Ascending aorta (tissue), 2 donors: ENCODE data around the gene ASIC5. TPM values are rescaled to one million over a fixed set of nuclear protein-coding genes. Genes with fewer than 3 reads are reported as not detected.
A peak's percentile ranks its signal among the peaks of the same experiment; 100 is the strongest.

Source experiments
- DNase-seq, 2 donors: peaks; one replicate each; pipeline ENCODE4 v3.0.0-alpha.2; 2019; ENCODE audit warnings: low spot score in 2 of 2
- H3K27ac ChIP-seq, 2 donors: fragments of 200-600 bp; sonication (generic); one replicate each; pipeline ENCODE4 v1.5.1; 2016 to 2017; ENCODE audit warnings: mild to moderate bottlenecking in 1 of 2
- H3K27me3 ChIP-seq: fragments of 200-600 bp; sonication (generic); one replicate; pipeline ENCODE4 v1.5.1; 2017
- H3K36me3 ChIP-seq, 2 donors: fragments of 200-600 bp; sonication (generic); one replicate each; pipeline ENCODE4 v1.5.1; 2016
- H3K4me1 ChIP-seq, 2 donors: fragments of 200-600 bp; sonication (generic); one replicate each; pipeline ENCODE4 v1.5.1; 2016 to 2017; ENCODE audit warnings: mild to moderate bottlenecking in 1 of 2
- H3K4me3 ChIP-seq, 2 donors: fragments of 200-600 bp; sonication (generic); one replicate each; pipeline ENCODE4 v1.5.1; 2016 to 2017; ENCODE audit warnings: mild to moderate bottlenecking in 1 of 2
- H3K9me3 ChIP-seq, 2 donors: fragments of 200-600 bp; sonication (generic); one replicate each; pipeline ENCODE4 v1.5.1; 2016
- CTCF ChIP-seq, 3 experiments: fragments of 200-600 bp in 2 of 3; fragments of 450-650 bp in 1 of 3; sonication (generic) in 2 of 3; IDR thresholded peaks; one replicate each; pipeline ENCODE4 v1.5.1; 2016 to 2019; ENCODE audit warnings: antibody characterized with exemption in 3 of 3, mild to moderate bottlenecking in 1 of 3, moderate library complexity in 1 of 3
- intact Hi-C: fragments of 100-400 bp; cut with DNase I; formaldehyde crosslinking; loops from one replicate; pipeline ENCODE4 v1.15.1; 2023
- total RNA-seq: library from RNA; depleted of rRNA; stranded (reverse); fragments of >200 nt; gene quantifications from one replicate; pipeline ENCODE4 v1.1.0, GENCODE V29; 2016

ASIC5 gene
- total RNA-seq, 1 donor from 2014 or later, result not detected

DNA sequence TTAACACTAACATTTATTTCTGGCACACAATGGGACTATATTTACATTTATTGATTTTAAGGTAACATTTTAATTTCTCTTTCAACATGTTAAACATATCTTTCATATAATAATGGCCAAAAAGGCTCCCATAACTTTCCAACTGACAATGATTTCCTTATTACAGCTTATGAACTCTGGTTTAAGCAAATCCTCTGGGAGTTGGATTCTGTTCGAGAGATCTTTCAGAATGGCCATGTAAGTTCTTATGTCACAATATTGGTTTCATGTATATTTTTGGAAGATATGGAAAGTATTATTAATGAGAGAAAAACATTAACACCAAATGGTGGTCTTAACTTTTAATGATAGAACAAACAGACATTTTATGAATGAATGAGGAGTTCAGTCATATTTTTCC is 41.5 kb upstream of the ASIC5 start:
- no peaks in the 10 kb centered on the region for H3K27me3 ChIP-seq
- H3K4me3 ChIP-seq, result no peak overlapping the region
- H3K9me3 ChIP-seq, result no peaks in the 10 kb centered on the region
- no peak for TF ChIP-seq CTCF (IDR thresholded peaks at IDR 0.05)
- no peaks in the 10 kb centered on the region for H3K36me3 ChIP-seq
- no peak overlapping the region for H3K27ac ChIP-seq
- no peaks in the 10 kb centered on the region for H3K4me1 ChIP-seq
- intact Hi-C loops, result no loop called here
- no peak for DNase-seq

DNA sequence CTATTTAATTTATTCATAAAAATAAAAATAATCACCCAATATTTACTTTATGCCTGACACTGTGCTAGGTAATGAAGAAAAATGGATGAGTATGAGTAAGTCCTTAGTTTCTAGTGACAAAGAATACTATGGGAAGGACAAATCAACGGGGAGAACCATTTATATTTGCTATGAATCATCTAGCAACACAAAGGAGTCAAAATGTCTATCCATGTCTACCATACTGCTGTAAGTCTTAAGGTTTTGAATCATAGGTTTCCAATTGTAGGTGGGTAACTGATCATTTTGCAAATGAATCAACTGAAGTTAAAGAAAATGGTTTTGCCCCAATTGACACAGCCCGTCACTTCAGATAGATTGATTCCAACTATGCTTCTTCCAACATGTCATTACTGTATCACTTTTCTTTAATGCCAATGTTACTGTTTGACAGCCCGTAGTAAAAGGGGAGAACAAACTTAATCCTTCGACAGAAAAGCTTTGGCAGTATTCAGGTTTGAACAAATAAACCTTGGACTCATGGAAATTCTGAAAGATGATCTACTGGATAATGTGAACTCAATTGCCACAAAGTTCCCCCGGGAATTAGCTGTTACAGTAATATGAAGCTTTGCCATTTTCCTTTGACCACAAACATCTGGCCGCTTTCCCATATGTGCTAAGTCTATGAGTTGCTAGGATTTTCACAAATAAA is 40.6 kb upstream of the ASIC5 start:
- intact Hi-C loops, result no loop called here
- H3K4me1 ChIP-seq, result no peaks in the 10 kb centered on the region
- DNase-seq, result peak in 1 of 2 donors; percentile 65
- no peaks in the 10 kb centered on the region for H3K27me3 ChIP-seq
- H3K36me3 ChIP-seq, result no peaks in the 10 kb centered on the region
- no peak for TF ChIP-seq CTCF (IDR thresholded peaks at IDR 0.05)
- H3K9me3 ChIP-seq, result no peaks in the 10 kb centered on the region
- H3K27ac ChIP-seq, result no peak overlapping the region
- no peak overlapping the region for H3K4me3 ChIP-seq

- Histone ChIP-seq H3K9me3 (no peaks in the 10 kb centered on the region), H3K36me3 (no peaks in the 10 kb centered on the region), H3K27ac (no peak overlapping the region), H3K4me3 (no peak overlapping the region), H3K27me3 (no peaks in the 10 kb centered on the region), H3K4me1 (no peaks in the 10 kb centered on the region)
- DNase-seq, result no peak
- intact Hi-C loops, result no loop called here
- no peak for TF ChIP-seq CTCF (IDR thresholded peaks at IDR 0.05)
These were observed 38.3 kb upstream of the ASIC5 start for GRCh38 chr4:155904331-155904730.

GRCh38 chr4:155903453-155903852 is 37.4 kb upstream of the ASIC5 start, which contains the start of gene TDO2:
Gene TDO2, plus strand, starts transcription at chr4:155903696. Its CDS starts 63 bp downstream, at chr4:155903759.
- Histone ChIP-seq H3K9me3 (no peaks in the 10 kb centered on the region), H3K4me1 (no peaks in the 10 kb centered on the region), H3K36me3 (no peaks in the 10 kb centered on the region), H3K27me3 (no peaks in the 10 kb centered on the region), H3K27ac (no peak within 1 kb of the TSS), H3K4me3 (no peak within 1 kb of the TSS)
- DNase-seq, result no peak
- intact Hi-C loops, result no loop called here
- TF ChIP-seq CTCF (IDR thresholded peaks at IDR 0.05), result no peak

DNA sequence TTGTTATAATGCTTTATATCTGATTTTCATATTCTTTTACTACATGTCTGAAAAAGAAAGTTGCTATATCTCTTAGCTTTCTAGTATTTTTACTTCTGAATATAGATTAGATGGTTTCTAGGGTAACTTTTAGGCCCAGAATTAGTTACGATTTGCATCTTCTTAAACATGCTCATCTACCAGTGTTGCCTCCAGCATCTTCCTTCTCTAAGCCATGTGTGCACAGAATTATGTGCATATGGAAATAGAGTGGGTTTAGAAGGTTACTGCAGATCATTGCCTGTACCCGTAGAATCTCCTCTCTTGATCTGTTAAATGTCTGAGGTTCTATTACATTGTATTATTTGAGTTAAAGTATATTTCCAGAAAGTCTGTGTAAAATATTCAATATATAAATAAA is 34.9 kb upstream of the ASIC5 start:
- Histone ChIP-seq H3K9me3 (peaks cover 0 to 3% of the 10 kb centered on the region in 2 donors), H3K4me1 (no peaks in the 10 kb centered on the region), H3K27me3 (no peaks in the 10 kb centered on the region), H3K36me3 (no peaks in the 10 kb centered on the region), H3K4me3 (no peak overlapping the region), H3K27ac (no peak overlapping the region)
- no peak for DNase-seq
- intact Hi-C loops, result no loop called here
- no peak for TF ChIP-seq CTCF (IDR thresholded peaks at IDR 0.05)
